Hepatic stellate cell (primary cell): ENCODE results near the gene ZFY.

ENCODE experiments used
- DNase-seq: peaks from one replicate; pipeline ENCODE4 v3.0.0; 2011; ENCODE audit warnings: low spot score

Gene ZFY

GRCh38 chrY:2934861-2935715, at the start of gene ZFY:
TSS of gene ZFY (plus strand) at chrY:2935381. CDS start at chrY:2953937, 18,556 bp downstream.
- no peak for DNase-seq

GRCh38 chrY:2885880-2886279, 49.3 kb upstream of the ZFY start:
- no peak for DNase-seq

DNA sequence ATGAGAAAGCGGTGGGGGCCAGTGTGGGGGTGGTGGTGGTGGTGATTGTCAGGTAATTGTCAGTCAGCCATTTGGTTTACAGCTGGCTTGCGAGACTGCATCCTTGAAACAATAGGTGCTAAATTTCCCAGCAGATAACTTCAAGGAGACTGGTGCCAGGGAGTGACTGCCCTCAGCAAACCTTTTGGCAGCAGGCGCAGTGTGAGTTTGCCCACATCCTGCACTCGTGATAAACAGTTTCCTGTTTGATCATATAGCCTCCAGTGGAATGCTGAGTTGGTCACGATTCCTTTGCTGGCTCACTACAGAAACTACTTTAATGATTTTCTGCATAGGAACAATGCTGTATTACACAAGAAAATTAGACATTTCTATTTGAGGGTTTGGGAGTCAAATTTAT, 47.8 kb upstream of the ZFY start:
- no peak for DNase-seq

- no peak for DNase-seq
Measured at GRCh38 chrY:2887955-2888354, 47.2 kb upstream of the ZFY start.

- no peak for DNase-seq
Measured at GRCh38 chrY:2893471-2893870, 41.7 kb upstream of the ZFY start.

- DNase-seq = no peak
Measured at GRCh38 chrY:2896050-2896449, 39.1 kb upstream of the ZFY start.

DNA sequence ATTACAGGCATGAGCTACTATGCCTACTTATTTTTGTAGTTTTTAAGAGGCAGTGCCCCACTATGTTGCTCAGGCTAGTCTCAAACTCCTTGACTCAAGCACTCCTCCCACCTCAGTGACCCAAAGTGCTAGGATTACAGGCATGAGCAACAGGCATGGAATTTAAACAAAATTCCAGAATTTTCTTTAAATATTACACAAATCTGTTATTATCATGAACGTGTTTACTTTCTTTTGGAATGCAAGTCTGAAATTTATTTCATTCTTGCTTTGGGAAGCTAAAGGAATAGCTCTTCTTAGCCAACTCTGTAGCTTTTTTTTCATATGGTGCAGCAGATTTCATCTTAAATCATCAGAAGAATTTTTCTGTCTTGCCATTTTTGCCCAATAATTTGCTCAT, 27.8 kb upstream of the ZFY start:
- DNase-seq = no peak

DNA sequence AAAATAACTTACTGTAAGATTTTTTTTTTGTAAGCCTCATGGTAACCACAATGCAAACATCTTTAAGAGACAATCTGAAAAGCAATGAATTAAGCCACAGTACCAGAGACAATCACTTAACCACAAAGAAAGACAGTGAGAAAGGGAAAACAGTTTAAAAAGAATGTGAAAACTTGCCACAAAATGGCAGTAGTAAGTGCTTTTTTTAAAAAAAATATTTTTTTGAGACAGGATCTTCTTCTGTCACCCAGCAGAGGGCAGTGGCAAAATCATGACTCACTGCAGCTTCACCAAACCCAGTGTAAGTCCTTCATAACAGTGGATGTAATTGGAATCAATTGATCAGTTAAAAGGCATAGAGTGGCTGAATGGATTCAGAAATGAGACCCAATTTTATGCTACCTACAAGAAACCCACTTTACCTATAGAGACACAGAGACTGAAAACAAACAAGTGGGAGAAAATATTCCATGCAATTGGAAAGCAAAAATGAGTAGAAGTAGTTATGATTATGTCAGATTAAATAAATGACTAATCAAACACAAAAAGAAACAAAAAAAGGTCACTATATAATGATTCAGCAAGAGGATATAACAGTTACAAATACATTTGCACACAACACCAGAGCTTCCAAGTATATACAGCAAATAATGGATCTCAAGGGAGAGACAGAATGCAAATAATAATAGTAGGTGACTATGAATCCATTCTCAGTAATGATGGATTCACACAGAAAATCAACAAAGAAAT, 21.9 kb upstream of the ZFY start:
- DNase-seq = no peak

- no peak for DNase-seq
Measured at GRCh38 chrY:2934078-2934477, 1.1 kb upstream of the ZFY start.

GRCh38 chrY:2935716-2936435, 695 bp downstream of the ZFY start:
- DNase-seq = no peak

DNA sequence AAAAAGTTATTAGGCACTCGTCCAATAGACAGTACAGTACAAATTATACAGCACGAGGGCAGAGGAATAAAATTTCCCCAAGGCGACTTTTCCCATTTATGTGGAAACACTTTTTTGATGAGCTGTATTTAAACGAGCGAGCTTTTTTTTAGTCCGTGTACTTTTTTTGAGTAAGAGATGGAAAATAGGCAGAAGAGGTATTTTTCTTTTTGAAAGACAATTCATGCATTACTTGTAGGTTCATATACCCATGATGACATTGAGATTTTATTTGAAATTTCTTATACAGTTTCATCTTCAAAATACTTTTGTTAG, 1.2 kb downstream of the ZFY start:
- DNase-seq = no peak

- no peak for DNase-seq
Measured at GRCh38 chrY:2937149-2937548, 2.0 kb downstream of the ZFY start.

DNA sequence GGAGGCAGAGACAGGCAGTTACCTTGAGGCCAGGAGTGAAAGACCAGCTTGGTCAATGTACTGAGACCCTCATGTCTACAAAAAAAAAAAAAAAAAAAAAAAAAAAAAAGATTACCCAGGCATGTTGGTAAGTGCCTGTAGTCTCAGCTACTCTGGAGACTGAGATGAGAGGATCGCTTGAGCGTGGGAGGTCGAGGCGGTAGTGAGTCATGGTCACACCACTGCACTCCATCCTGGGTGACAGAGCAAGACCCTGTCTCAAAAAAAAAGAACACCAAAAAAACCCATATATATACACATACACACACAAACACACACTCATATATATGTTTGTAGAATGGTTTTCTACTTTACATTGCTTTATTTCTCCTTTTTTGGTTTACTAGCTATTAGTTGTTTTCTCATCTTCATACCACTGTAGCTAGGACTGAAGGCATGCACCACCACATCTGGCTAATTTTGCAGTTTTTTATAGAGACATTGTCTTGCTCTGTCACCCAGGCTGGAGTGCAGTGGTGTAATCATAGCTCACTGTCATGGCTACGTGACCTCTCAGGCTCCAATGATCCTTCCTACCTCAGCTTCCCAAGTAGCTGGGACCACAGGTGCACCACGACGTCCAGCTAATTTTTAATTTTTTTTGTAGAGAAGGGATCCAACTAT, 14.5 kb downstream of the ZFY start:
- no peak for DNase-seq

- no peak for DNase-seq
Measured at GRCh38 chrY:2950655-2951054, 15.5 kb downstream of the ZFY start.

GRCh38 chrY:2952912-2953311, 17.7 kb downstream of the ZFY start:
- no peak for DNase-seq

GRCh38 chrY:2954735-2955134, 19.6 kb downstream of the ZFY start:
- DNase-seq = no peak

- DNase-seq = no peak
Measured at GRCh38 chrY:2955561-2955960, 20.4 kb downstream of the ZFY start.

DNA sequence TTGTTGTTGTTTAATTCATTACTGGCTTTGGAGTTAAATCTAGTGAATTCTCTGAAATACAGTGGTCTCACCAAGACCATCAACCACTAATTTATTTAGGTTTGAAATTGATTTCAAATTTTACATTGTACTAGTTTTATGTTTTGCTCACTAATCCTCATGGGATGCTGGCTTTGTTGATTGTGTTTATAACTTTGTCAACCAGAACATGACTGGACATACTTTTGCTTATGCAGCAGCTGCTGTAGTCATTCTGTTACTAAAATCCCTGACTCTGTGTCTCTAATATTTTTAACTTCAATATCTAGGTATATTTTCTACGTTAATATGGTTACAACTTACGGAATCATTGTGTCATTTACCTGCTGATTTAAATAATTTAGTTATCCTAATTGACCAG, 26.9 kb downstream of the ZFY start:
- DNase-seq = no peak

DNA sequence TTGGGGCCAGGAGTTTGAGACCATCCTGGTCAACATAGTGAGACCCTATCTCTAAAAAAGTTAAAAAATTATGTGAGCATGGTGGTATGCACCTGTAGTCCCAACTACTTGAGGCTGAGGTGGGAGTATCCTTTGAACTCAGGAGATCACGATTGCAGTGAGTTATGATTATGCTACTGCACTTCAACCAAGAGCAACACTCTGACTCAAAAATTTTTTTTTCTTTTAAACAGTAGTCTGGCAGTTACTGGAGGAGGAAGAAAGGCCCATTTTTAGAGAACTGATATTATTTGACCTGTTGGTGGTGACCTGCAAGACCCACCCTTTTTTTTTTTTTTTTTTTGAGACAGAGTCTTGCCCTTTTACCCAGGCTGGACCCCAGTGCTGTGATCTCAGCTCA, 29.6 kb downstream of the ZFY start:
- DNase-seq = no peak

DNA sequence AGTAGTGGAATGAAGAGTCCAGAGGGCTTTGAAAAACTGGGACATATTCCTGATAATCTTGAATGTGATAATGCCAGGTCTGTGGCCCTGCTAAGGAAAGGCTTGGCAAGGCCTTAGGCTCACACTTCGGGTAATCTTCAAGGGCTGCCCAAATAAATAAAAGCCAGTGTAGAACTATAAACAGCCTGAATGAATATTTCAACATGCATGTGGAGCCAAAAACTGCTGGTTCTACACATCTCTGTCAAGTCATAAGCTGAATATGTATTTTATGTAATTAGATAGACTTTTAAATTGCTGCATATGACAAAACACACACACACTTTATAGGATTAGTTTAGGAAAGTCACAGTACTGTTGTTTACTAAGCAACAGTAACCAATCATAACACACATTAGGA, 30.4 kb downstream of the ZFY start:
- no peak for DNase-seq

GRCh38 chrY:2969561-2969960, 34.4 kb downstream of the ZFY start:
- no peak for DNase-seq

DNA sequence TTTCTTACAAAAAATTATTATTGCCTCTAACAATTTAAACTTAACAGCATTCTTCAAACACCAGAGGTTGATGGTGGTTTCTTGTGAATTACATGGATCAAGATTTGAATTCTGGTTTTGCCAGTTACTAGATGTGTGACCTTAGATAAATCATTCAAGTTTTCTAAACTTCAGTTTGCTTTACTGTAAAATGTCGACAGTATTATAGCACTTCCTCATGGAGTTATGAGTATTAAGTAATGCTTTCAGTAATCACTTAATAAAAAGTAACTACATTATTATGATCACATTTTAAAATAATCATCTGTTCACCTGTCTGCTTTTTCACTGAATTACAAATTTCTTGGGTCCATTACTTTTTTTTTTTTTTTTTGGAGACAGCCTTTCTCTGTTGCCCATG, 37.5 kb downstream of the ZFY start:
- DNase-seq = no peak
